ENCODE measurements around the gene DEPDC5.

- TF ChIP-seq CTCF (conservative IDR thresholded peaks at IDR 0.05; ENCODE audit: low read depth, low read length) (no peak), EZH2 (IDR thresholded peaks at IDR 0.05; ENCODE audit: low read length, unreplicated experiment) (no peak), EZH2phosphoT487 (IDR thresholded peaks at IDR 0.05; ENCODE audit: borderline replicate concordance, low read length) (no peak)
These were observed 76.9 kb downstream of the DEPDC5 start for GRCh38 chr22:31830721-31831070.
